HG03060 (cell line): ENCODE data around the gene TBC1D16.

Experiments used
- ATAC-seq: cut with Tn5 transposase; IDR thresholded peaks from one replicate; pipeline ENCODE4 v1.9.1; 2021; ENCODE audit warnings: low read depth, moderate number of reproducible peaks; ENCODE audit not compliant: unreplicated experiment

TBC1D16 gene

DNA sequence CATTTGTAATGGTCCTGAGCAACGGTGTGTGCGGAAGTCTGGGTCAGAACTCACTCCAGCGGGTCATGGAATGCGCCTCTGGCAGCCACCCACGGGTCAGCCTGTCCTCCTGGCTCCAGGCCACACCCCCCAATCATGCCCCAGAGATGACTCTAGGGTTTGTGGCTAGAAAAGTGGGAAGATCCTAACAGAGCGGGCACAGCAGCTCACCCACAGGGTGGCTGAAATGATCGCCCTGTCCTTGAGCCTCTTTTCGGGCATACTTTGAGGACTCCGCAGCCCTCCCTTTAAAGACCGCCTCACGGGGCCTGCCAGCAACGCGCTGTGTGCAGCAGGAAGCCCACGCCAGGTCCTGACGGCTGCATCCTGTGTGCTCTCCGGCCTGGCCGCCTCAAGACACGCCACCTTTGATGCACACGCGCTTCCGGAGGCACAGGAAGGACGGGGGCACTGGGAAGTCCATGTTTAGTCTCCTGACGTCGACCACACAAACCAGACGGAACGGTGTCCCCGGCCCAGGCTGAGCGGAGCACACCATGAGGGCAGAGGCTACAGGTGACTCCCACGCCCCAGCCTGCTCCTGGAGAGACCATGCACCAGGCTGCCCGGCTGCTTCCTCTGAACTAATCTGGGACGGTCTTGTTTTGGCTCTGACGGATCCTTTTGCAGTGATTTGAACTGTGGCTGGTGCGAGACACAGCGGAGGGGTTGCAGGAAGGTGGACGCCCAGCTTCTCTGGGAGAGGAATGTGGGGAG, 92.9 kb downstream of the TBC1D16 start:
- no peak for ATAC-seq

DNA sequence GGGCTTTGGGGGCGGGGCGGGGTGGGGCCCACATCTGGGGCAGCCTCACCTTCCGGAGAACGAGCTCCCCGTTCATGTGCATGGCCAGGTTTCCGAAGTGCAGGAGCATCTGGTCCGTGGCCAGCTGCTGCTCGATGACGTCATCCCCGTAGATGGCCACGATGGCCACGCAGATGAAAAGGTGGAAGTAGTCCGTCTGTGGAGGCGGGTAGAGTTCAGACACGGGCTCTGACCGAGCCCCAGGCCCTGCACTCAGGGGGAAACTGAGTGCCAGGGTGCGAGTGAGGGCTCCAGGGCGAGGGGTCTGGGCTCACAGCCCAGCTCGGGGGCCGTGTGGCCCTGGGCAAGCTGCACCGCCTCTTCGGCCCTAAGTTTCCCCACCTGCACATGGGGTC, 93.7 kb downstream of the TBC1D16 start:
- no peak for ATAC-seq

DNA sequence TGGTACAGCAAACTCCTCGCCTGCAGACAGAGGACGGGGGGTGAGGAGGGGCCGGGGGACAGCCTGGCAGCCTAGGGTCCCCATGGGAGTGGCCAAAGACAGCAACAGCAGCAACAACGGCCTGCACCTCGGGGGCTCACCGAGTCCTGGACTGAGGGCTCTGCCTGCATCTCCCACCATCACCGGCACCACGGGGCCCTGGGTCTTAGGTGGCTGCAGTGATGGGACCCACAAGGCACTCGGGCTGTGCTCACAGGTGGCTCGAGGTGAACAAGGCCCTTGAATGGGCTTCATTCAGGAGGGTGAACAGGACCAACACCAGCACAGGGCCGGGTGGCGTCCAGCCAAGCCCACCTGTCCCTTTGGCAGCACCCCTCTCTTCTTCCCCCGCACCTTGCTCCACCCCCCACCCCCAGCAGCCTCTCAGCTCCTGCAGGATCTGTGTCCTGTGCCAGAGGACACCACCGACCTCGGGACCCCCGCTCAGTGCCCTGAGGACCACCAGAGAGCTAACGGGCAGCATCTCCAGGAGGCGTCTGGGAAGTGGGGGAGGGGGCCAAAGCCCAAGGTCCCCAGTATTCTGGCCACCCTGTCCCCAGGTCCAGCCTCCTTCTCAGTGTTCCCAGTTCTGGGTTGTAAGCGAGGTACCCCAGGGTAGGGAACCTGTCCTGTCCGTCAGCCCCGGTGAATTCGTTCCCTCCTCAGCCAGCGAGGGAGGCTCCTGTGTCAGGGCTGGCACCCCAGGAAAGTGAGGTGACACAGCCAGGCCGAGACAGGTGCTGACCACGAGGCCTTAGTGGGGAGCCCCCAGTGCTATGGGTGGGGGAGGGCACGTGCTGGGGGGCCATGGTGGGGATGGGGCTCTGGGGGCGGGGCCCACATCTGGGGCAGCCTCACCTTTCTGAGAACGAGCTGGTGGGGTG, 94.3 kb downstream of the TBC1D16 start:
- ATAC-seq, result no peak

DNA sequence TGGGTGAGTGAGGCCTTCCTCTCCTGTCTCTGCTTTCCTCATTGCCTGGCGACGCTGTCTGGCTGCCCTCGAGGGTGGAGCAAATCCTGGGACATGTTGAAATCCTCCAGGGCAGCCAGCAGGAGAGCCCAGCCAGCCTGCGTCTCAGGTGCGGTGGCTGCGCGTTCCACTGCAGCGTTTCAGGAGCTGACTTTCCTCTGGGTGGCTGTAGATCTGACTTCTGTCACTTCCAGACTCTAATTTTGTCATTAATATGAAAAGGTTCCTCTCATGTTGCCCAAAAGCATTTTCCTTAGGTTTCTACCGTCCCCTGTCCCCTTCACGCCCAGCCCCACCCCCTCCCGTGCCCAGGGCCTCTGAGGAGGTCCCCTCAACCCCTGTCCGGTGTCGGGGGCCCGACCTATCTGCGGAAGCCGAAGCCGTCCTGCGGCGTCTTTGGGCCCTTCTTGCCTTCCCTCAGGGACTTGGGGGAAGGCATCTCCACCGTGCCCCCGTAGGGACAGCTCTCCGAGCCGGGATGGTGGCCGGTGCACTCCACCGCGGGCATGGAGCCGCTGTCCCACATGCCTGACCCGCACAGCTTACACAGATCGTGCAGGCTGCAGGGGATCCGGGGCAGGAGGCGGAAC, 95.1 kb downstream of the TBC1D16 start:
- no peak for ATAC-seq

DNA sequence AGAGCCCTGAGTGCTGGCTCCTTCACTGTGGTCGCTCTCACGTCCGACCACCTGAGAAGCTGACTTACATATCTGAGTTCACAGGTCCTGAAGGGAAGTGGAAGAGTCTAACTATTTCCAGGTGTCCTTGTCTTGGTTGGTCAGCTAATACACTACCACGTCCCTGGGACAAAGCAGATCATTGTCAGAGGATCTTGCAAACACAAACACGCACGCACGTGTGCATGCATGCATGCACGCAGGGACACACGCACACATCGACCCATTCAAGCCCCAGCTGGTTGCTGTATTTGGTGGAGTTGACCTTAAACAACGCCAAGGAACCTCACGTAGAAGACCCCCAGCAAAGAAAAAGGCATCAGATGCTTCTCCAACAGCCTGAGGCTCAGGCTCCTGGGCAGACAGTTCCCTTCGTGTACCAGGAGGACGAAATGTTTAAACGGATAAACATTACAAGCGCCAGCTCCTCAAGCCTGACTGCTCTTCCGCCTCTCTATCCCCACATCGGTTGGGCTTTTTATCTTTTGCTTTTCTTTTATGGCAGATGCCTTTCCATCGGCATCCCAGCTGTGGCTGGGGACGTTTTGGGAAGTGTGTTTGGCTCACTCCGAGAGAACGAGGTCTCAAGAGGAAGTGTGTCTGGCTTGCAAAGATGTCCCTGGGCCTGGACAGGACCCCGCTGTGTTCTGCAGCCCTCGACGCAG, 95.8 kb downstream of the TBC1D16 start:
- ATAC-seq, result no peak

DNA sequence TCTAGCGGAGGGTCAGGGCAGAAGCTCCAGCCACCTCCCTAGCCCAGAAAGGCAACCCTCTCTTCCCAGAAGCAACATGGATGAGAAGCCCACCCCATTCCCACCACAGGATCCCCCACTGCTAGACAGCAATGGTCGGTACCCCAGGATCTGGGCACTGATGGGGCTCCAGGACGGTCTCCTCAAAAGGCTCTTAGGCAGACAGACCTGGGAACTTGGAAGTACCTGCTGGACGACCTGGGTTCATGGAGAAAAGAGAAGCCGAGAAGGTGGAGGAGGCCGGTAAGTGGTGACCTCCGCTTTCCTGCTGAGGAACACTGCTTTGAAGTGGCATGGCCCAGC, 96.6 kb downstream of the TBC1D16 start:
- no peak for ATAC-seq

DNA sequence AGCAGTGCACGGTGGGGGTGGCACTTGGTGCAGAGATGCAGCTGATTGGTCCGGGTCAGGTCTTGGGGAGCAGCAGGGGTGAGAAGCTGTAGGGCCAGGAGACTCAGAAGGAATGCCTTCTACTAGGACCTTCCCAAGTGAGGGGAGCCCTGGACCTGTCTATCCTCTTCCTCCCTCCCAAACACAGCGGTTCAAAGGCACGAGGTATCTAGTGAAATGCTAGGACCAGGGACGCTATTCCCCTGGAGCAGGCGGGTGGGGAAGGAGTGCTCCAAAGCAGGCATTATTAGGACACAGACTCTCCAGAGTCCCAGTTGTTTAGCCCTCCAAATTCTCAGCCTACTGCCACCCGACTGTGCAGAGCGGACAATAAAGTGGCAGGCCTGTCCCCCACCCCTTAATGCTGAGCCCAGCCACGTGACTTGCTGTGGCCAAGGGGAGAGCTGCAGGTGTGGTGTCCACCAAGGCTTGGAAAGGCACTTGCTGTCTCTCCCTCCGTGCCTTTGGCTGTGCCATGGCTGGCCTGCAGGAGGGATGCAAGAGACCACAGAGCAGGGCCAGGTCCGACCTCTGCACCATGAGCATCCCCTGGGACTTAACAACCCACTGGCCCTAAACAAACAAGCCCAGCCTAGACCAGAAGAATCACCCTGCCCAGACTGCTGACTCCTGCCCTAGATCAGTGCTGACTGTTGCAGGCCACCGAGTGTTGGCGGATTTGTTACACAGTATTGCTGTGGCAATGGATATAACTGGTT, 97.2 kb downstream of the TBC1D16 start:
- no peak for ATAC-seq

DNA sequence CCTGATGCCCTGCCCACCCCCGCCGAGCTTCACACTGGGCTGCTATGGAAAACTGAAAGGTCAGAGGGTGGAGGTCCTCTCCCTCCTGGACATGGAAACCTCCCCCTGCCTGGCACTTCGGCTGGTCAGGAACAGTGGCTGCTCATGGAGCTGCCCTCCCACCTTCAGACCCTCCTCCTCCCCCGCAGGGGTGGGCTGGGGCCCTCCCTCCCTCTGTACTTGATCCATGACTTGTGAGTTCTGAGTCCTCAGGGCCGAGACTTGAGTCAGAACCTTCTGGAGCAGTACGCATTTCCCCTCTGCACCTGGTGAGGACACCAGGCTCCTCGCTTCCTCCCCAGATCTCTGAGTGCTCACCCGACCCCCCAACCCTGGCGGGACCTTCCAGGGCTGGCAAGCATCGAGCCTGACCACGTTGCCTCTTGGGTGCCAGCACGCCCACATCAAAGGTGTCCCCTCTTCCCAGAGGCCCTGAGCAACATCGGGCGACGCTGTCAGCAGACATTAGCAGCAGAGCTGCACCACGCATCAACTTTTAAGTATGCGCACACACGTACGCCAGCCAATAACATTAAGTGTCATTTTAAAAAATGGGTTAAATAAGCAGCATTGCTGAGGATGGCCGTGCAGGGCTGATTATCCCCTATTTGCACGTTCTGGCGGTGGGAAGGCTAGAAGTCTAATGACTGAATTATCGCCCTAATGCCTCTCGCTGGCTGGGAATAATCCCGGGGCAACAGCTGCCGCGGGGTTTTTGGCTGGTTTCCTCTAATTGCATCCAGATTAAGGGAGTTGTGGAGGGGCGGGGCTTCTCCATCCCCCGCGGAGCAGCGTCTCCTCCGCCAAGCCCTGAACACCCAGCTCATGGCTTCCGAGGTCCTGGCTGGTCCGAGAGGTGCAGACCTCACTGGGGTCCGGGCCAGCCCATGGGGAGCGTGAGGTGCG, 98.0 kb downstream of the TBC1D16 start:
- ATAC-seq, result no peak

DNA sequence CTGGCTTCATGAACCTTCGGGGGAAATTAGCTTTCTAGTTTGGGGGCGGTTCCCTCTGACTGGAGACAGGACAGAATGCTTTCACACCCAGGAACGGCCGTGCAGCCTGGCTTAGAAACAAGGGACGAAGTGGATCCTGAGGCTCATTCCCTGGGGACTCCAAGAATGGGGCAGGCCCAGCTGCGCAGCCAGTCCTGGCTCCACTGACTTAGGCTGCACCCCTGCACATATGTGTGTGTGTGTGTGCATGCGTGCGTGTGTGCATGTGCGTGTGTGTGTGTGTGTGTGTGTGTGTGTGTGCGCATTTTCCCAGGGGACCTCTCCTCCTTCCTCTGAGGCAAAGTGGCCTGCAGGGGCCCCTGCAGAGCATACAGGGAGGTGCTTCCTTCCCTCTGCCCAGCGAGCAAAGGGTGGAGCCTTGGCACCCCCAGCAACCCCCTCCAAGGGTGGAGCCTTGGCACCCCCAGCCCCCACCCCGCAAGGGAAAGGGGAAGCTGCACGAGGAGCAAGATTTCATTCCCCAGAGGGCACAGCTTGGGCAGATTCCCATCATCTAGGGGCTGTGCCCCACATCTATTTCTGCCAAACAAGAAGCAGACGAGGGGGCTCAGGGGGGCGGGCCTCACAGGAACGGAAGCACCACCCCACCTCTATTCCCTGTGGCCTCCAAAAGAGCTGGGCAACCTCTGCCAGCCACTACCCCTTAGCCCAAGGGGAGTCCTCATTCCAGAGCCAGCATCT, 98.9 kb downstream of the TBC1D16 start:
- no peak for ATAC-seq

DNA sequence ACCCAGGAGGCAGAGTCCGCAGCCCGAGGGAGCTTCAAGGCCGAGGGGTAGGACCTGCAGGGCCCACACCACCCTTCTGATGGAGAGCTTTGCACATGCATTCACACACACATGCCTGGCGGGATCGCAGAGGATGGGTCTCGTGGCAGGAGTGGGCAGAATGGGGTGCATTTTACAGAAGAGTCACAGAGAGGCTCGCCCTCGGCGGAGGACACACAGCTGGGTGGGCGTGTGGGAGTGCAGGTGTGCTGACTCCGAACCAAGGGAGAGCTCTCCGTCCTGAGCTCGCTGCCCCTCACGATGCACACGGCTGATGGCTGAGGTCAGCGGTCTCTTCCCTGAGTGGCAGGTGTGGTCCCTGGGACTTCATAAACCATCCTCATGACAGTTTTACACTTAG, 99.6 kb downstream of the TBC1D16 start:
- ATAC-seq, result no peak

DNA sequence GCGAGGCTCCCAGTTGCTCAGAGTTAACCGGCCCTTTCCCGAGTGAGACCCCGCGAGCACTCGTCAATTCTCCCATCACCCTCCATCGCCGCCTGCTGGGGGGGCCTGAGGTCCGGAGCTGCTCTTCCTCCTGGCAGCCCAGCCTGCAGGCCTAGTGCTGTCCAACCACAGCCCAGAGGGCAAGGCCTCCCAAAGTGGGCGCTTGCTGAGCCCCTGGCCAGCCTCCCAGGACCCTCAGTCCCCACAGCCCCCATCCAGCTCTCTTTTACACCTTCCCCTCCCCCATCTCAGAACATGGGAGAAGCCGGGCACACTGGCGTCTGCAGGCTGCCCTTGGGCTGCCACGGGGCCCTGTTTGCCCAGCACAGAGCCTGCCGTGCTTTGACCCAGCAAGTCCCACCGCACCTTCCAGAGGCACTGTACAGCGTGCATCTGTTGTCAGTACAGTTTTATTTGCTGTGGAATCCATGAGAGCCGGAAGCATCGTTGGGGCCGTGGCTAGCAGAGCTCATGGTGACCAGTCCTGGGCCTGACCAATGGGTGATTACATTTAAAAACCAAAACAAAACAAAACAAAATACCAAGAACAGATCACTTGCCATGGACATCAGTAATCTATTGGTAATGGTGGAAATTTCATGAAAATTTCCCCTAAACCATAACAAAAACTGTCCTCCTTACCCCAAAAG, 100.3 kb downstream of the TBC1D16 start:
- no peak for ATAC-seq

DNA sequence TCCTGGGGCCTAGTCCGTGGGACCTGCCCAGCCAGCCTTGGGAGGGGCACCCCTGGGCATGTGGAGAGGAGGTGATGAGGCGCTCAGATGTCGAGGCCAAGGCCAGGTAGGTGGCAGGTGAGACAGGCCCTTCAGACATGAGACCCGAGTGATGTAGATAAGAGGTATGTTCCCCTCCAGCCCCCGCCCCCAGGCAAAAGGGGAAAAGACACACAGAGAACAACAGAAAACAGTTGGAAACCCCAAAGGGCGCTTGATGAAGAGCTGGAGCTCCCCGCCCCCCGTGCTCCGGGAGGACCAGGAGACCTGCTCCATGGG, 101.1 kb downstream of the TBC1D16 start:
- ATAC-seq, result no peak

DNA sequence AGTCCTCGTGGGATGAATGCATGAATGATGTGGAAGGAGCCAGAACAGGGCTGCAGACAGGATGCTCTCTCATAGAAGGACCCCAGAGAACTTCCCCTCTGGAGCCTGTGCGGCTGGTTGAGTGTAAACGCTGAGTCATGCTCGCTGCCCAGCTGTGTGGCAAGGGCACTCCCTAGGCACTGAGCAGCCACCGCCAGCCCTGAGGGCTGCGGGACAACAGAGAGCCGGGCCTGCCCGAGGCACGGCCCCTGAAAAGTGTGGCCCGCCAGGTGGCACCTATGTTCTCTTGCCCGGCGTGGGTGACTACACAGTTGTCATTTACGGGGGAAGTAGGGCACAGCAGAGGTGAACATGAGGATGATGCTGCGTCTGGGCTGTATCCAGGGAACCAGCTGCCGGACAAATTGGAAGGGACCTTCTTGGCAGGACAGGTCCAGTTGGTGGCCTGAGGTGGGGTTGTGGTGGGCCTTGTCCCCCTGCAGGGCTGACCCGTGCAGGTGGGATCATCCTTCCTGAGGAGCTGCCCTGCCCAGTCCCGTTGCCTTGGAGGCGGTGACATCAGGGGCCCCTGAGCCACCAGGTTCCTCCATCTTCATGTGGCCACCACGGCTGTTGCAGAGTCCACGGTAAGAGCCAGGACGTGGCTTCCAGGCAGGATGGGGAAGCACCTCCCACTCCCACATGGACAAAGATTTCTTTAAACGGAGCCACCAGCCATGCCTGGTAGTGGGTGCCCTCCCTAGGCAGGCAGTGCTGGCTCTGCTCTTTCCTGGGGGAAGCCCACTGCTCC, 101.6 kb downstream of the TBC1D16 start:
- ATAC-seq, result no peak

DNA sequence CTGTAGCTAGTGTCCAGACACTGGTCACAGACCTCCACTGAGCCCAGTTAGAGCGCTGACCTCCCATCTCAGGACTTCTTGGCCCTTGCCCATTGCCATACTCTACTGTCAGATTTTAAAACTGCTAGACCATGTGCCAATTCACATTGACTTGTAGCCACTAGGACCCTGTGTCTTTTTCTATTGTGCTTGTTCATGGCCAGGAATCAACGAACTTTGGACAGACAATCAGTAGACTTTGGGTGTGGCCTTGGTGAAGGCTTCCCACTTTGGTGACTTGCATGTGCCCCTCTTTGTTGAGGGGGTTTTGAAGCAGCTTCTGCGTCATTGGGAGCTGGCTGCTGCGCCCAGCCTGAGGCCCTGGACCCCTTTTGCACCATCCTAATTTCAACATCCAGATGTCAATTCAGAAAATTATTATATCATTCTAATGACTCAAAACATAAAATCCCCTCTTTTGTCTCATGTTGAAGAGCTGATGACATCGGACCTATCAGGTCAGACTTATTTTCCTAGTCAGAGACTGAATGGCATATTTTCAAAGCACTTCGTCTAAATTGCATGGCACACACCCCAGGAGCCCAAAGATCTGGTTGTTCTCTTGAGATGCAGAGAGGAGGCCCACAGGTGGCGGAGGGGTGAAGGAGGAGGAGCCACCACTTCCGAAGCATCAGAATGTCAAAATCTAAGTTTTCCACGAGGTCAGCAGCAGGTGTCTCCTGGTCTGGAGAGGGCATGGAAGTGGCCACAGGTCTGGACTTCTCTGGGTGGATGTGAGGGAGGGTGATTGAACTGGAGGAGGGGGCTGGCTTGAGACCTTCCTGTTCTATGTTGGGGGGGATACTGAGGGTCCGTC, 103.0 kb downstream of the TBC1D16 start:
- ATAC-seq, result no peak

DNA sequence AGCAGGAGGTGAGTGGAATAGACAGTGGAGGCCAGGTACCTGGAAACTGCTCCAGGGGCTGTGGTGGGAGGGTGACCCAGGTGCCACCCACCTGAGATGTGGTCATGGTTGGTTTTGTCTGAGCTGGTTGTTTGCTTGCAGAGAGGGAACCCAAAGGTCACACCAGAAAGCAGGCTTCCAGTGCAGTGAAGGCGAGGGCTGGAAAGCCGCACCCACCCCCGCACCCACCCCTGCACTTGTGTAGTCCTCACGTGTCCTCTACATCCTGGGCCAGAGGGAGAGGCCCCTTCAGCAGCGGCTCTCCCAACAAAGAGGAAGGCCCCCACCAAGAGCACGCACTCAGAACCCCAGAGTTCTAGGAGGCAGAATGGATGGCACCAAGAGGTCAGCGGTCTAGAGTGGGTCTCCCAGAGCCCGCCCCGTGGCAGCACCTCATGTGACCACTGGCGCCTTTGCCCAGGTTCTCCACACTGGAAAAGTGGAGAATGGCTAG, 103.8 kb downstream of the TBC1D16 start:
- no peak for ATAC-seq
